Glutamatergic neuron (in vitro differentiated cells): ENCODE results near the gene NUP210. TPM values are rescaled to one million over a fixed set of nuclear protein-coding genes. Genes with fewer than 3 reads are reported as not detected.

ENCODE experiments used
- DNase-seq: peaks from one replicate; pipeline ENCODE4 v3.0.0; 2022
- H3K27ac Mint-ChIP-seq: one replicate; pipeline ENCODE4 v1.8.0; 2020; ENCODE audit warnings: mild to moderate bottlenecking, mixed read lengths, inconsistent platforms; ENCODE audit not compliant: unreplicated experiment
- H3K27me3 Mint-ChIP-seq: one replicate; pipeline ENCODE4 v1.8.0; 2020; ENCODE audit warnings: mild to moderate bottlenecking, moderate library complexity, mixed read lengths, inconsistent platforms; ENCODE audit not compliant: unreplicated experiment
- H3K36me3 Mint-ChIP-seq: one replicate; pipeline ENCODE4 v1.8.0; 2020; ENCODE audit warnings: mild to moderate bottlenecking, mixed read lengths, inconsistent platforms; ENCODE audit not compliant: unreplicated experiment
- H3K4me1 Mint-ChIP-seq: one replicate; pipeline ENCODE4 v1.8.0; 2020; ENCODE audit warnings: mild to moderate bottlenecking, low read depth, mixed read lengths, inconsistent platforms; ENCODE audit not compliant: unreplicated experiment
- H3K4me3 Mint-ChIP-seq: one replicate; pipeline ENCODE4 v1.8.0; 2020; ENCODE audit warnings: mild to moderate bottlenecking, mixed read lengths, inconsistent platforms; ENCODE audit not compliant: unreplicated experiment
- H3K9me3 Mint-ChIP-seq: one replicate; pipeline ENCODE4 v1.8.0; 2020; ENCODE audit warnings: mild to moderate bottlenecking, moderate library complexity, mixed read lengths, inconsistent platforms; ENCODE audit not compliant: unreplicated experiment
- CTCF ChIP-seq: fragments of 200-600 bp; sonication (generic); IDR thresholded peaks from one replicate; pipeline ENCODE4 v1.5.0; 2021; ENCODE audit not compliant: partially characterized antibody, unreplicated experiment
- total RNA-seq: library from RNA; stranded (reverse); fragmentation: NEBNext Ultra II Directional; extraction: Animal tissue kit (Norgen Biotek cat#: 25700); gene quantifications from one replicate; pipeline ENCODE4 v1.2.1, GENCODE V29; 2021; ENCODE audit not compliant: unreplicated experiment

The NUP210 gene
- total RNA-seq, 1 donor from 2014 or later, result 2.4 TPM

GRCh38 chr3:13373975-13374586 lies 46.0 kb downstream of the NUP210 start:
- Mint-ChIP-seq H3K9me3 (no peaks in the 10 kb centered on the region), H3K27ac (no peak overlapping the region), H3K4me1 (no peaks in the 10 kb centered on the region), H3K4me3 (no peak overlapping the region), H3K36me3 (no peaks in the 10 kb centered on the region), H3K27me3 (peaks cover 9% of the 10 kb centered on the region)
- no peak for DNase-seq
- no peak for TF ChIP-seq CTCF

- Mint-ChIP-seq H3K4me3 (no peak overlapping the region), H3K36me3 (no peaks in the 10 kb centered on the region), H3K27ac (no peak overlapping the region), H3K9me3 (no peaks in the 10 kb centered on the region), H3K27me3 (peaks cover 5% of the 10 kb centered on the region), H3K4me1 (no peaks in the 10 kb centered on the region)
- TF ChIP-seq CTCF, result no peak
- no peak for DNase-seq
These were observed 47.5 kb downstream of the NUP210 start for GRCh38 chr3:13372656-13373055.

GRCh38 chr3:13372126-13372525 lies 48.0 kb downstream of the NUP210 start:
- Mint-ChIP-seq H3K36me3 (no peaks in the 10 kb centered on the region), H3K4me3 (no peak overlapping the region), H3K4me1 (no peaks in the 10 kb centered on the region), H3K9me3 (no peaks in the 10 kb centered on the region), H3K27ac (no peak overlapping the region), H3K27me3 (peaks cover 5% of the 10 kb centered on the region)
- TF ChIP-seq CTCF, result no peak
- DNase-seq, result no peak

GRCh38 chr3:13371100-13372075 lies 48.7 kb downstream of the NUP210 start:
- TF ChIP-seq CTCF, result no peak
- H3K36me3 Mint-ChIP-seq, result no peaks in the 10 kb centered on the region
- DNase-seq, result no peak
- no peak overlapping the region for H3K4me3 Mint-ChIP-seq
- H3K27me3 Mint-ChIP-seq, result peaks cover 5% of the 10 kb centered on the region
- H3K9me3 Mint-ChIP-seq, result no peaks in the 10 kb centered on the region
- no peaks in the 10 kb centered on the region for H3K4me1 Mint-ChIP-seq
- no peak overlapping the region for H3K27ac Mint-ChIP-seq

GRCh38 chr3:13370609-13371008 lies 49.5 kb downstream of the NUP210 start:
- Mint-ChIP-seq H3K27me3 (peaks cover 5% of the 10 kb centered on the region), H3K4me1 (no peaks in the 10 kb centered on the region), H3K9me3 (no peaks in the 10 kb centered on the region), H3K36me3 (no peaks in the 10 kb centered on the region), H3K27ac (no peak overlapping the region), H3K4me3 (no peak overlapping the region)
- TF ChIP-seq CTCF, result no peak
- no peak for DNase-seq
